Hematopoietic multipotent progenitor cell treated with erythropoietin and hydrocortisone succinate and interleukin-3 and kit ligand, for 15 days (in vitro differentiated cells): Measurements from ENCODE around the gene G6PC3.

Experiments used
- DNase-seq: peaks from one replicate; pipeline ENCODE4 v3.0.0-alpha.2; 2015; ENCODE audit warnings: low spot score

Gene G6PC3

DNA sequence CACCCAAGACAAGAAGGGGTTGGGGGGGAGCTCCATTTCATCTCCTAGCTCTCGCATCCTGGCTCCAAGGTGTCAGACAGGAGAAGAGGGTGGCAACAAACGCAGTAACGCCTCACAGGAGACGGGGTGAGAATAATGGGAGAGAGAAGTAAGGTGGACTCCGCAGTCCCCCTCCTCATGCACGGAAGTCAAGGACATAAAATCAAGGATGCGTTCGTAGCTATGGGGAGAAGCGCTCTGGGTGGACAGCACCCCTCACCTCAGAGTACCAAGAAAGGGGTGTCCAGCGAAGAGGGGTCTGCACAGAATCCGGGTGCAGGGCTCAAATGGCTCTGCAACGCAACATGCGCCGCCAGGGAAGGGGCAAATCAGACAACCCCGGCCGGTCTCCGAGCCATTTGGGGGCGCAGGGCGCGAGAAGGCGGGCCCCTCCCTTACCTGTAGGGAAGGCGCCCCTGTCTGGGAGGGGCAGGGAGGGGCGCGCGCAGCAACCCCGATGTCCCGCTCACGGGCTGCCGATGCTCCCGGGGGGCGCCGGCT, 52.4 kb downstream of the G6PC3 start:
- no peak for DNase-seq

DNA sequence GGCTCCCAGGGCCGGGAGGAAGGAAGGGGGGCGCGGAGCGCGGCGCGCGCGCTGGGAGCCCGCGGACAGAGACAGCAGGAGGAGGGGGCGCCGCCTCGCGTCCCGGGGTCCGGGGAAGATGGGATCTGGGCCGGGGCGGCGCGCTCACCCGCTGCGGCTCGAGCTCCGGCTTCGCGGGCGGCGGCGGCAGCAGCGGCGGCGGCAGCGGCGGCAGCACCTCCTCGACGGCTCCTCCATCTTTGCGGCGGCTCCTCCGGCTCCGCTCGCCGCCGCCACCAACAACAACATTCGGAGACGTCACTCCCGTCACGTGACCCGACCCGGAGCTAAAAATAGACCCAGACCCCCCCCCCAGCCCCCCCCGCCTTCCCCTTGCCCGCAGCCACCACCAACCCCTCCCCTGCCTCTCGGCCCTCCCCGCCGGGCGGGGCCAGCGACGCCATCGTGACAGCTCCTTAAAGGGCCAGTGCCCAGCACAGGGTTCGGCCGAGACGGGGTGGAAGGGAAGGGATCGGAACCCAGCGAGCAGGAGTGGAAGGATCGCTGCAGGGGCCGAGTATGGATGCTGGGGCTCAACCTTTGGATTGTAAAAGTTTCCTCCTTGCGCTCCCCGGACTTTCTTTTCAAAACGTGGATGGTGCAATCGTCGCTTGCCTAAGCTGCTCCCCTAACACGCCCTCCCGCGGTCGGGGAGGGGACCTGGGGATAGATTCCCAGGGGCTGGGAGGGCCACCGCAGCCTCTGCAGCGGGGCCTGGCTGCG, 53.0 kb downstream of the G6PC3 start, which contains the start of gene HDAC5:
TSS of gene HDAC5 (minus strand) at position 286 of the 762 bp plus-strand sequence. CDS start 6,126 bp downstream, outside the sequence.
- peak; percentile 91 for DNase-seq

DNA sequence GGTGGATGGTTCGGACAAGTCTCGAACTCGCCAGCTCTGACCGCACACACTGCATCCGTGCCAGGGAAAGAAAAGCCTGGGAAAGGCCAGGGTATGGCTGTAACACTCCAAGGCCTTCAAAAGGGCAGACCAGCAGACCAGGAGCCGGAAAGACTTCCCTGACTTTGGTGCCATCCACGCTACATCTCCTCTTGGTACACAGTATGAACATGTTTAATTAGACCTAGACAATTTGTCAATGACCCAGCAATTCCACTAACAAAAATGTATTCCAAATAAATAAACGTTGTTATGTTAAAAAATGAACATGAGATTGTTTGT, 53.5 kb downstream of the G6PC3 start:
- no peak for DNase-seq
